ENCODE data around the gene MCRIP1. TPM values are rescaled to one million over a fixed set of nuclear protein-coding genes. Genes with fewer than 3 reads are reported as not detected.

MCRIP1 gene
- total and polyA plus RNA-seq, 7 donors = 20.5 to 187 (median 45.1) TPM

GRCh38 chr17:81804559-81805399 lies 28.3 kb downstream of the MCRIP1 start:
- Histone ChIP-seq H3K27me3 (ENCODE audit: insufficient read depth in 3 of 3, low read length in 2 of 3) (peaks cover 0 to 81% (median 36%) of the 10 kb centered on the region in 3 donors), H3K4me1 (no peaks in the 10 kb centered on the region), H3K36me3 (ENCODE audit: insufficient read depth in 1 of 2, low read depth in 1 of 2) (no peaks in the 10 kb centered on the region), H3K9me3 (no peaks in the 10 kb centered on the region), H3K27ac (no peak overlapping the region), H3K4me3 (peak overlapping the region; percentile 49)
- 2 to 4% (median 3%) methylated on average over 45 to 65 of the region's 65 CpGs for WGBS, 3 donors
- intact Hi-C loops (cut with DNase I) = no loop called here
- ATAC-seq (peak in 2 of 4 donors; percentile 42 to 63), DNase-seq (no peak)
- TF ChIP-seq CTCF (IDR thresholded peaks at IDR 0.05) = no peak

- Histone ChIP-seq H3K27ac (no peak within 1 kb of the TSS), H3K9me3 (no peaks in the 10 kb centered on the region), H3K4me1 (no peaks in the 10 kb centered on the region), H3K4me3 (peak within 1 kb of the TSS; percentile 49), H3K27me3 (ENCODE audit: insufficient read depth in 3 of 3, low read length in 2 of 3) (peaks cover 0 to 83% (median 36%) of the 10 kb centered on the region in 3 donors), H3K36me3 (ENCODE audit: insufficient read depth in 1 of 2, low read depth in 1 of 2) (no peaks in the 10 kb centered on the region)
- no peak for ATAC-seq
- 0 to 1% (median 1%) methylated on average over 13 to 110 of the region's 110 CpGs for WGBS, 3 donors
- intact Hi-C loops (cut with DNase I) = no loop called here
- no peak for TF ChIP-seq CTCF (IDR thresholded peaks at IDR 0.05)
- DNase-seq = no peak
These were observed 29.1 kb downstream of the MCRIP1 start, which contains the start of gene GCGR for GRCh38 chr17:81803728-81804558. Gene GCGR, plus strand, starts transcription at chr17:81804150. Its CDS starts 4,869 bp downstream, at chr17:81809019.

GRCh38 chr17:81802856-81803643 lies 30.0 kb downstream of the MCRIP1 start:
- DNase-seq (no peak), ATAC-seq (no peak)
- 22 to 31% (median 25%) methylated on average over 17 to 26 of the region's 26 CpGs for WGBS, 3 donors
- no peaks in the 10 kb centered on the region for H3K9me3 ChIP-seq
- intact Hi-C loops (cut with DNase I) = no loop called here
- TF ChIP-seq CTCF (IDR thresholded peaks at IDR 0.05) = no peak
- no peaks in the 10 kb centered on the region for H3K4me1 ChIP-seq
- H3K36me3 ChIP-seq (ENCODE audit: insufficient read depth in 1 of 2, low read depth in 1 of 2) = no peaks in the 10 kb centered on the region
- H3K27ac ChIP-seq = no peak overlapping the region
- peak overlapping the region; percentile 49 for H3K4me3 ChIP-seq
- peaks cover 0 to 81% (median 34%) of the 10 kb centered on the region in 3 donors for H3K27me3 ChIP-seq (ENCODE audit: insufficient read depth in 3 of 3, low read length in 2 of 3)

GRCh38 chr17:81802048-81802758 lies 30.9 kb downstream of the MCRIP1 start:
- Histone ChIP-seq H3K36me3 (ENCODE audit: insufficient read depth in 1 of 2, low read depth in 1 of 2) (no peaks in the 10 kb centered on the region), H3K9me3 (no peaks in the 10 kb centered on the region), H3K4me1 (no peaks in the 10 kb centered on the region), H3K27ac (no peak overlapping the region), H3K4me3 (no peak overlapping the region), H3K27me3 (ENCODE audit: insufficient read depth in 3 of 3, low read length in 2 of 3) (peaks cover 0 to 73% (median 34%) of the 10 kb centered on the region in 3 donors)
- intact Hi-C loops (cut with DNase I) = no loop called here
- no peak for ATAC-seq
- DNase-seq = no peak
- WGBS, 3 donors = 74 to 83% (median 83%) methylated on average over 9 of the region's 9 CpGs
- TF ChIP-seq CTCF (IDR thresholded peaks at IDR 0.05) = no peak
